Activated T-helper 9 cell treated with anti-CD3 and anti-CD28 coated beads, Interleukin-2, amount 50 U/mL, for 16 hours (primary cell): ENCODE data around the gene ADD2.
"Not testable (repeated sequence)": the region's sequence is repeated elsewhere in the genome, so short reads cannot be mapped to it uniquely, and the experiment has no call there.

ENCODE experiments used
- DNase-seq: peaks from one replicate; pipeline ENCODE4 v3.0.0-alpha.2; 2020; ENCODE audit warnings: low read depth

The ADD2 gene

GRCh38 chr2:70748002-70748784 is 19.8 kb downstream of the ADD2 start:
- no peak for DNase-seq

- no peak for DNase-seq
These were observed 20.7 kb downstream of the ADD2 start for GRCh38 chr2:70747284-70747683.

- no peak for DNase-seq
These were observed 21.7 kb downstream of the ADD2 start for GRCh38 chr2:70746094-70746974.

- DNase-seq: no peak
These were observed 22.6 kb downstream of the ADD2 start for GRCh38 chr2:70745276-70745825.

GRCh38 chr2:70744397-70744796 is 23.6 kb downstream of the ADD2 start:
- no peak for DNase-seq

- no peak for DNase-seq
These were observed 24.3 kb downstream of the ADD2 start for GRCh38 chr2:70743677-70744076.

GRCh38 chr2:70743068-70743467 is 24.9 kb downstream of the ADD2 start:
- DNase-seq: no peak

GRCh38 chr2:70739492-70739891 is 28.5 kb downstream of the ADD2 start:
- DNase-seq: not testable (repeated sequence)

- no peak for DNase-seq
These were observed 29.8 kb downstream of the ADD2 start for GRCh38 chr2:70738159-70738558.

- no peak for DNase-seq
These were observed 32.9 kb downstream of the ADD2 start for GRCh38 chr2:70735071-70735470.

- no peak for DNase-seq
These were observed 34.3 kb downstream of the ADD2 start for GRCh38 chr2:70733646-70734180.

GRCh38 chr2:70732766-70733645 is 35.0 kb downstream of the ADD2 start:
- no peak for DNase-seq

GRCh38 chr2:70730730-70731129 is 37.3 kb downstream of the ADD2 start:
- no peak for DNase-seq

GRCh38 chr2:70729647-70730046 is 38.4 kb downstream of the ADD2 start:
- no peak for DNase-seq

- no peak for DNase-seq
These were observed 39.9 kb downstream of the ADD2 start for GRCh38 chr2:70728128-70728527.

GRCh38 chr2:70726947-70727725 is 40.9 kb downstream of the ADD2 start:
- DNase-seq: no peak

- DNase-seq: no peak
These were observed 42.5 kb downstream of the ADD2 start for GRCh38 chr2:70725505-70725904.

GRCh38 chr2:70724366-70724765 is 43.6 kb downstream of the ADD2 start:
- DNase-seq: no peak

GRCh38 chr2:70723286-70723885 is 44.6 kb downstream of the ADD2 start:
- DNase-seq: no peak

- DNase-seq: no peak
These were observed 47.9 kb downstream of the ADD2 start for GRCh38 chr2:70720124-70720523.
